ENCODE results near the gene ETV6. TPM values are rescaled to one million over a fixed set of nuclear protein-coding genes. Genes with fewer than 3 reads are reported as not detected.

Gene ETV6
- total RNA-seq, 2 donors from 2014 or later, result 17.5 to 17.9 TPM

DNA sequence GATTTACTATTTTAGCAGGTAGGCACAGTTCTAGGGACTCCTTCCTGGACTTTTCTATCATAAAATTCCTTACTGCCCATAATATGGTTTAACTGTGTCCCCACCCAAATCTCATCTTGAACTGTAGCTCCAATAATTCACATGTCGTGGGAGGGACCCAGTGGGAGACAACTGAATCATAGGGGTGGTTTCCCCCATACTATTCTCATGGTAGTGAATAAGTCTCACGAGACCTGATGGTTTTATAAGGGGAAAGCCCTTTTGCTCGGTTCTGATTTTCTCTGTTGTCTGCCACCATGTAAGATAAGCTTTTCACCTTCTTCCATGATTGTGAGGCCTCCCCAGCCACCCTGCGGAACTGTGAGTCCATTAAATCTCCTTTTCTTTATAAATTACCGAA lies 10.0 kb upstream of the ETV6 start:
- TF ChIP-seq, protein P1, sequence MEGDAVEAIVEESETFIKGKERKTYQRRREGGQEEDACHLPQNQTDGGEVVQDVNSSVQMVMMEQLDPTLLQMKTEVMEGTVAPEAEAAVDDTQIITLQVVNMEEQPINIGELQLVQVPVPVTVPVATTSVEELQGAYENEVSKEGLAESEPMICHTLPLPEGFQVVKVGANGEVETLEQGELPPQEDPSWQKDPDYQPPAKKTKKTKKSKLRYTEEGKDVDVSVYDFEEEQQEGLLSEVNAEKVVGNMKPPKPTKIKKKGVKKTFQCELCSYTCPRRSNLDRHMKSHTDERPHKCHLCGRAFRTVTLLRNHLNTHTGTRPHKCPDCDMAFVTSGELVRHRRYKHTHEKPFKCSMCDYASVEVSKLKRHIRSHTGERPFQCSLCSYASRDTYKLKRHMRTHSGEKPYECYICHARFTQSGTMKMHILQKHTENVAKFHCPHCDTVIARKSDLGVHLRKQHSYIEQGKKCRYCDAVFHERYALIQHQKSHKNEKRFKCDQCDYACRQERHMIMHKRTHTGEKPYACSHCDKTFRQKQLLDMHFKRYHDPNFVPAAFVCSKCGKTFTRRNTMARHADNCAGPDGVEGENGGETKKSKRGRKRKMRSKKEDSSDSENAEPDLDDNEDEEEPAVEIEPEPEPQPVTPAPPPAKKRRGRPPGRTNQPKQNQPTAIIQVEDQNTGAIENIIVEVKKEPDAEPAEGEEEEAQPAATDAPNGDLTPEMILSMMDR (IDR thresholded peaks at IDR 0.05), result no peak
- DNase-seq, result no peak
- Histone ChIP-seq H3K27ac (no peak overlapping the region), H3K4me3 (no peak overlapping the region), H3K27me3 (no peaks in the 10 kb centered on the region), H3K36me3 (replicated peaks in 1 of 2; ENCODE audit: insufficient read depth in 1 of 2, low read depth in 2 of 2) (no peaks in the 10 kb centered on the region), H3K9me3 (no peaks in the 10 kb centered on the region), H3K4me1 (no peaks in the 10 kb centered on the region)
- intact Hi-C loops (cut with DNase I), result no loop called here
- no peak for ATAC-seq
- WGBS, 2 donors, result 87 to 96% methylated on average over 5 of the region's 5 CpGs

DNA sequence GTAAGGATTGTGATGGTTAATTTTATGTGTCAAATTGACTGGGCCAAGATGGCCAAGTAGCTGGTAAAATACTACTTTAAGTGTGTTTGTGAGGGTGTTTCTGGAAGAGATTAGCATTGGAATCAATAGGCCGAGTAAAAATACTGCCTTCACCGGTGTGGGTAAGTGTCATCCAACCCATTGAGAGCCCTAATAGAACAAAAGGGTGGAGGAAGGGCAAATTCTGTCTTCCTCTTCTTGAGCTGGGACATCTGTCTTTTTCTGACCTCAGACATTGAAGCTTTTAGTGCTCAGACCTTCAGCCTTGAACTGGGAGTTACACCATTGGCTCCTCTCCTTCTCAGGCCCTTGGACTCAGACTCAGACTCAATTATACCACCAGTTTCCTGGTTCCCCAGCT lies 8.0 kb upstream of the ETV6 start:
- intact Hi-C loops (cut with DNase I), result no loop called here
- H3K27ac ChIP-seq, result no peak overlapping the region
- WGBS, 2 donors, result 76 to 98% methylated on average over 2 of the region's 2 CpGs
- TF ChIP-seq, protein P1 (IDR thresholded peaks at IDR 0.05), result no peak
- no peak for TF ChIP-seq POLR2A (IDR thresholded peaks at IDR 0.05)
- no peak overlapping the region for H3K4me3 ChIP-seq
- no peaks in the 10 kb centered on the region for H3K27me3 ChIP-seq
- H3K9me3 ChIP-seq, result no peaks in the 10 kb centered on the region
- DNase-seq (no peak), ATAC-seq (no peak)
- H3K36me3 ChIP-seq (replicated peaks in 1 of 2; ENCODE audit: insufficient read depth in 1 of 2, low read depth in 2 of 2), result no peaks in the 10 kb centered on the region
- no peaks in the 10 kb centered on the region for H3K4me1 ChIP-seq

DNA sequence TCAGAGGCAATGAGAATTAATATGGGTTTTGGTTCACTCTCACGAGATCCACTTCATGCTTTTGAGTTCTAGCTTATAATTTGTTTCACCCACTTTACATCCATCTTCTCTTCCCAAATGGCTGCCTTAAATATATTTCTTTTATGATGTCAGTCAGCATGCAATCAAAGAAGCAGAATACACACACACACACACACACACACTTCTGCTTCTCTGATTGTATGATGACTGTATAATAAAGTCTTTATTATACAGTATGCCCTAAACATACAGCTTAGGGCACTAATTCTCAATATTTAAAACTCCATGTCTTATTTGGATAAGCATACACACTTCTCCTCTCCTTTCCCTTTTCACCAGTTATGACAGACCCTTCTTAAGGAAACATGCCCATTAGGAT lies 6.7 kb upstream of the ETV6 start:
- intact Hi-C loops (cut with DNase I), result no loop called here
- Histone ChIP-seq H3K27me3 (no peaks in the 10 kb centered on the region), H3K27ac (no peak overlapping the region), H3K9me3 (no peaks in the 10 kb centered on the region), H3K4me1 (no peaks in the 10 kb centered on the region), H3K36me3 (replicated peaks in 1 of 2; ENCODE audit: insufficient read depth in 1 of 2, low read depth in 2 of 2) (no peaks in the 10 kb centered on the region), H3K4me3 (no peak overlapping the region)
- no peak for DNase-seq
- no peak for ATAC-seq
- TF ChIP-seq POLR2A (IDR thresholded peaks at IDR 0.05), result no peak
- TF ChIP-seq, protein P1 (IDR thresholded peaks at IDR 0.05), result no peak
- WGBS, 2 donors, result 74 to 82% methylated on average over 1 of the region's 1 CpG

DNA sequence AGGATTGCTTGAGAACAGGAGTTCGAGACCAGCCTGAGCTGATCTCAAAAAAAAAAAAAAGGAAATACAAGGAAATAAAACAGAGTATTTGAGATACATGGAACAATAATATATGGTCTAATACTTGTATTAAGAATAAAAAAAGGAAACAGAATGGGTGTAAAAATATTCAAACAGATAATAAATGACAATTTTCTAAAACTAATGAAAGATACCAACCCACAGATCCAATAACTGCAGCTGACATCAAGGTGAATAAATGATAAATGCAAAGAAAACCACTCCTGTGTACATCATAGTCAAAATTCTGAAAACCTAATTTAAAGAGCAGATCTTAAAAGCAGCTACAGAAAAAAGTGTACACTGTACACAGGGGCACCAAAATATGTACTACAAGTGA lies 4.1 kb upstream of the ETV6 start:
- Histone ChIP-seq H3K27me3 (no peaks in the 10 kb centered on the region), H3K27ac (no peak overlapping the region), H3K4me1 (peaks cover 3% of the 10 kb centered on the region), H3K9me3 (no peaks in the 10 kb centered on the region), H3K36me3 (replicated peaks in 1 of 2; ENCODE audit: insufficient read depth in 1 of 2, low read depth in 2 of 2) (no peaks in the 10 kb centered on the region), H3K4me3 (no peak overlapping the region)
- DNase-seq (no peak), ATAC-seq (no peak)
- 89 to 100% methylated on average over 1 of the region's 1 CpG for WGBS, 2 donors
- intact Hi-C loops (cut with DNase I), result no loop called here
- TF ChIP-seq, protein P1 (IDR thresholded peaks at IDR 0.05), result no peak
- TF ChIP-seq POLR2A (IDR thresholded peaks at IDR 0.05), result no peak

DNA sequence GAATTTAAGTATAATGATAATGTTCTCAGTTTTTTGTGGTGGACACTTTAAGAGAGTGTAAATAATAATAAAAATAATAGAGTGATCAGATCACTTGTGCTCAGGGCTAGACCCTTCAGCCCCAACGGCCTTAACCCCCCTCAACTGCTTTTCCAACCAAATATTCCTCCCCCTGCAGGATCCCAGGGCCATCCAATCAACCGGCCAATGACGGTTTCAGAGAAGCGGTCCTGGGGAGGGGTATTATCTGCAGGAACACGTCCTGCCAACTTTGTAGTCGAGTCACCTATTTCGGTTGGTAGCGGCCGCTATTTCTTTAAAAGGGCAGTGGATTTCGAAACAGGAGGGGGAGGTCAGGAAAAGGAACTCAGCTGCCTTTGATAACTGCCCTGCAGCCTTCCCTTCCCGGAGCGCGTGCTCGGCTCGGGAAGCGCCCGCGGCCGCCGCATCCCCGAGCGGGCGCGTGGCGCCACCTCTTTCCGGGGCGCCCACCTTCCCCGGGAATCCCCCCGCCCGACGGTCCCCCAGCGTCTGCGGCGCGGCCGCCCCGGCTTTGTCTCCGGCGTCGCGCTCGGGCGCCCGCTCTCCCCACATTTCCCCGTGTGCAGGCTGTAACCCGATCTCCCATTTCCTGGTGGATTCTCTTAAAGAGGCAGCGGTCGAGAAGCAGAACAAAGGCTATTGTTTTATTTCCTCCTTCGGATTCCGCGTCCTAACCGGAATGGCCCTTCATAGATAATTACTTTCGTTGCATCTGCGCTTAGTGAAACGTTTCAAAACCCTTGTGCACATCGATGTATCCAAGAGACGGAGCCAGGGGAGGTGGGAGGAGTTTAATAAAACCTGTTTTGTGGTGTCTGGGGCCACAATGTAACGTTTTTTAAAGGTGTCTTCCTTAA lies 711 bp upstream of the ETV6 start:
- peak overlapping the region; percentile 95 to 98 (median 98) for H3K27ac ChIP-seq
- H3K36me3 ChIP-seq (replicated peaks in 1 of 2; ENCODE audit: insufficient read depth in 1 of 2, low read depth in 2 of 2), result no peaks in the 10 kb centered on the region
- H3K9me3 ChIP-seq, result no peaks in the 10 kb centered on the region
- ATAC-seq (peak; percentile 83), DNase-seq (peak; percentile 71 to 82 (median 77))
- intact Hi-C loops (cut with DNase I), result no loop called here
- H3K4me1 ChIP-seq, result peaks cover 24% of the 10 kb centered on the region
- WGBS, 2 donors, result 0% methylated on average over 27 to 58 of the region's 58 CpGs
- peak overlapping the region; percentile 1 to 44 for H3K4me3 ChIP-seq
- no peaks in the 10 kb centered on the region for H3K27me3 ChIP-seq
- TF ChIP-seq POLR2A (IDR thresholded peaks at IDR 0.05), result peak; percentile 38 to 78 (median 69)
- TF ChIP-seq, protein P1 (IDR thresholded peaks at IDR 0.05), result peak in 1 of 7 experiments; percentile 2
